HG03060 (cell line): ENCODE results near the gene SEMA5A.

Experiments used
- ATAC-seq: cut with Tn5 transposase; IDR thresholded peaks from one replicate; pipeline ENCODE4 v1.9.1; 2021; ENCODE audit warnings: low read depth, moderate number of reproducible peaks; ENCODE audit not compliant: unreplicated experiment

SEMA5A gene

GRCh38 chr5:9054821-9055589, 490.9 kb downstream of the SEMA5A start:
- ATAC-seq = no peak

GRCh38 chr5:9054322-9054721, 491.6 kb downstream of the SEMA5A start:
- no peak for ATAC-seq

- ATAC-seq = no peak
These were observed 493.5 kb downstream of the SEMA5A start for GRCh38 chr5:9052421-9052820.

- ATAC-seq = no peak
These were observed 494.1 kb downstream of the SEMA5A start for GRCh38 chr5:9051779-9052178.

GRCh38 chr5:9047932-9048331, 497.9 kb downstream of the SEMA5A start:
- no peak for ATAC-seq

- no peak for ATAC-seq
These were observed 499.0 kb downstream of the SEMA5A start for GRCh38 chr5:9046756-9047481.

- ATAC-seq = no peak
These were observed 499.9 kb downstream of the SEMA5A start for GRCh38 chr5:9045946-9046345.

- ATAC-seq = no peak
These were observed 503.6 kb downstream of the SEMA5A start for GRCh38 chr5:9042241-9042640.

- ATAC-seq = no peak
These were observed 505.4 kb downstream of the SEMA5A start for GRCh38 chr5:9040475-9040874.

GRCh38 chr5:9037048-9037447, 508.8 kb downstream of the SEMA5A start:
- no peak for ATAC-seq

- ATAC-seq = no peak
These were observed 510.5 kb downstream of the SEMA5A start for GRCh38 chr5:9035346-9035745.

GRCh38 chr5:9034649-9035048, 511.2 kb downstream of the SEMA5A start:
- no peak for ATAC-seq

- ATAC-seq = no peak
These were observed 512.4 kb downstream of the SEMA5A start for GRCh38 chr5:9033524-9033923.

- no peak for ATAC-seq
These were observed 519.9 kb downstream of the SEMA5A start for GRCh38 chr5:9025942-9026341.

- no peak for ATAC-seq
These were observed 524.9 kb downstream of the SEMA5A start for GRCh38 chr5:9020996-9021395.

- ATAC-seq = no peak
These were observed 530.0 kb downstream of the SEMA5A start for GRCh38 chr5:9015937-9016270.

- ATAC-seq = no peak
These were observed 530.5 kb downstream of the SEMA5A start for GRCh38 chr5:9015260-9015936.

GRCh38 chr5:9013147-9013546, 532.7 kb downstream of the SEMA5A start:
- no peak for ATAC-seq

- ATAC-seq = no peak
These were observed 535.8 kb downstream of the SEMA5A start for GRCh38 chr5:9009931-9010651.

- ATAC-seq = no peak
These were observed 548.3 kb downstream of the SEMA5A start for GRCh38 chr5:8997542-8998070.

- ATAC-seq = no peak
These were observed 552.8 kb downstream of the SEMA5A start for GRCh38 chr5:8993031-8993430.
